HG02981 (cell line): ENCODE data around the gene BRME1.

Source experiments
- ATAC-seq: cut with Tn5 transposase; IDR thresholded peaks from one replicate; pipeline ENCODE4 v1.9.1; 2021; ENCODE audit warnings: mild to moderate bottlenecking, moderate library complexity; ENCODE audit not compliant: unreplicated experiment

Gene BRME1

DNA sequence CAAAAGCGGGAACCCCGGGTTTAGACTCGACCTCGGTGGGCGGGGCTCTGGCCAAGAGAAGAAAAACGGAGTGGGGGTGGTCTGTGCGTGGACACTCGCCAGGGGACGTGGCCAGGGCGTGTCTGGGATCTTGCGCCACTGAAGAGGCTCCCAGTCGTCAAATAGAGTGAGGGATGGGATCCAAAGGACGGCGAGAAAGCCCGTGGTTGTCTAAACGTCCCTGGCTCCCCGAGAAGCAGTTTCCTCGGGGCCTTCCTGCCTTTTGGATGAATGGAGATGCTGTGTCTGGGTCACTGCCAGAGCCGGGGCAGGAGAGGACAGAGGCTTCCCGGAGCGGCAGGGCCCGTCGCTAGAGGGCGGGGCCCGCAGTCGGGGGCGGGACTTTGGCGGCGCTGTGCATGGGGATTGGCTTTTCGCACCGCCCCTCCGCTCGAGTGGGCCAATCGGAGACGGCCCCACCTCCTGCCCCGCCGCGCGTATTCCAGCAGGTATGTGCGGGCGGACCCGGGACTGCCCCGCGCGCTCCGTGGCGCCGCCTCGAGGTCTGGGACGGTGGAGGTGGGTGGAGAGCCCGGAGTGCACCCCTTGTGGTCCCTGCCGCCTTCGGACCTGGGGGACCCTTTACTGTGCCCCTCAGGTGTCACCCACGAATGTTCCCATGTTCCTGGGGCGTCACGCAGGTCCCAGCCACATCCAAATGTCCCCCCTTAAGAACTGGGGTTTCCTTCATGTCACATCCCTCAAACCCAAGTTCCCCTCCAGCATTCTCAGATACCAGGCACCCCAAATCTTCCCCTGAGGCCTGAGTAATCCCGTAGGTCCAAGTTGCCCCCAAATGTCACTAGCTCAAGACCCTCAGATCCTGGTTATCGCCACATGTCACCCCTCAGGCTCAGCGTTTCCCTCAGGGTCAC lies 72.3 kb downstream of the BRME1 start:
- peak; percentile 69 for ATAC-seq
